Upper lobe of left lung (tissue), 4 donors: ENCODE measurements around the gene APP.

Experiments used
- EP300 ChIP-seq, 4 donors: sonication (generic); formaldehyde crosslinking; IDR thresholded peaks; one replicate each; pipeline ENCODE4 v1.5.1; 2017; ENCODE audit warnings: antibody characterized with exemption in 4 of 4, control low read depth in 2 of 4
- POLR2A ChIP-seq, 4 donors: fragments of 450-650 bp; IDR thresholded peaks; one replicate each; pipeline ENCODE4 v1.5.1; 2016 to 2017; ENCODE audit warnings: antibody characterized with exemption in 4 of 4, mild to moderate bottlenecking in 2 of 4
- POLR2AphosphoS5 ChIP-seq, 2 donors: sonication (generic); formaldehyde crosslinking; IDR thresholded peaks; one replicate each; pipeline ENCODE4 v1.5.1; 2017; ENCODE audit warnings: antibody characterized with exemption in 2 of 2
- TF ChIP-seq, protein P1 (sequence below), 6 experiments: fragments of 450-650 bp in 4 of 6; fragments of 200-600 bp in 2 of 6; sonication (generic) in 2 of 6; IDR thresholded peaks; one replicate each; pipeline ENCODE4 v1.5.1; 2016 to 2019; ENCODE audit warnings: antibody characterized with exemption in 6 of 6

- TF ChIP-seq POLR2A (IDR thresholded peaks at IDR 0.05) (no peak), EP300 (IDR thresholded peaks at IDR 0.05) (no peak), POLR2AphosphoS5 (IDR thresholded peaks at IDR 0.05) (no peak)
- TF ChIP-seq, protein P1, sequence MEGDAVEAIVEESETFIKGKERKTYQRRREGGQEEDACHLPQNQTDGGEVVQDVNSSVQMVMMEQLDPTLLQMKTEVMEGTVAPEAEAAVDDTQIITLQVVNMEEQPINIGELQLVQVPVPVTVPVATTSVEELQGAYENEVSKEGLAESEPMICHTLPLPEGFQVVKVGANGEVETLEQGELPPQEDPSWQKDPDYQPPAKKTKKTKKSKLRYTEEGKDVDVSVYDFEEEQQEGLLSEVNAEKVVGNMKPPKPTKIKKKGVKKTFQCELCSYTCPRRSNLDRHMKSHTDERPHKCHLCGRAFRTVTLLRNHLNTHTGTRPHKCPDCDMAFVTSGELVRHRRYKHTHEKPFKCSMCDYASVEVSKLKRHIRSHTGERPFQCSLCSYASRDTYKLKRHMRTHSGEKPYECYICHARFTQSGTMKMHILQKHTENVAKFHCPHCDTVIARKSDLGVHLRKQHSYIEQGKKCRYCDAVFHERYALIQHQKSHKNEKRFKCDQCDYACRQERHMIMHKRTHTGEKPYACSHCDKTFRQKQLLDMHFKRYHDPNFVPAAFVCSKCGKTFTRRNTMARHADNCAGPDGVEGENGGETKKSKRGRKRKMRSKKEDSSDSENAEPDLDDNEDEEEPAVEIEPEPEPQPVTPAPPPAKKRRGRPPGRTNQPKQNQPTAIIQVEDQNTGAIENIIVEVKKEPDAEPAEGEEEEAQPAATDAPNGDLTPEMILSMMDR (IDR thresholded peaks at IDR 0.05): no peak
Observed at GRCh38 chr21:25884311-25884710, 286.3 kb downstream of the APP start.
